CD14-positive monocyte (primary cell): ENCODE measurements around the gene SCCPDH. TPM values are rescaled to one million over a fixed set of nuclear protein-coding genes. Genes with fewer than 3 reads are reported as not detected.

Source experiments
- DNase-seq, 3 donors: peaks; one replicate each; pipeline ENCODE4 v3.0.0-alpha.2; 2011 to 2022
- H2AFZ ChIP-seq: 2 replicates; pipeline ENCODE4 v1.6.0; 2012; ENCODE audit warnings: mild to moderate bottlenecking, low read depth, low read length, inconsistent platforms; ENCODE audit not compliant: insufficient read depth, poor library complexity, severe bottlenecking
- H3K27ac ChIP-seq, 2 donors: 1 replicate in 1 of 2; 2 replicates in 1 of 2; pipeline ENCODE4 v1.5.1; 2012 to 2013; ENCODE audit warnings: low read length in 2 of 2, control low read depth in 1 of 2, inconsistent platforms in 1 of 2, low read depth in 1 of 2, mild to moderate bottlenecking in 1 of 2
- H3K27me3 ChIP-seq, 2 donors: one replicate each; pipeline versions ENCODE4 v1.6.0 to v1.6.1; 2011 to 2013; ENCODE audit warnings: low read length in 2 of 2; ENCODE audit not compliant: control insufficient read depth in 2 of 2, insufficient read depth in 2 of 2
- H3K36me3 ChIP-seq, 2 donors: replicated peaks in 1 of 2; 1 replicate in 1 of 2; 2 replicates in 1 of 2; pipeline versions ENCODE4 v1.5.1 to v1.6.1; 2012 to 2013; ENCODE audit warnings: low read length in 2 of 2, control low read depth in 1 of 2, inconsistent platforms in 1 of 2, mild to moderate bottlenecking in 1 of 2; ENCODE audit not compliant: insufficient read depth in 2 of 2, control insufficient read depth in 1 of 2
- H3K4me1 ChIP-seq, 2 donors: 1 replicate in 1 of 2; 2 replicates in 1 of 2; pipeline versions ENCODE4 v1.5.1 to v1.6.1; 2012 to 2013; ENCODE audit warnings: low read length in 2 of 2, control low read depth in 1 of 2, inconsistent platforms in 1 of 2, mild to moderate bottlenecking in 1 of 2, moderate library complexity in 1 of 2; ENCODE audit not compliant: insufficient read depth in 2 of 2, control insufficient read depth in 1 of 2
- H3K4me2 ChIP-seq: replicated peaks from 2 replicates; pipeline ENCODE3; 2012; ENCODE audit warnings: low read length, moderate library complexity, mild to moderate bottlenecking; ENCODE audit not compliant: poor library complexity, severe bottlenecking; ENCODE audit errors: extremely low read depth
- H3K4me3 ChIP-seq, 3 experiments: fragments of 200-600 bp in 1 of 3; sonication (generic) in 1 of 3; replicated peaks in 1 of 3; 1 replicate in 2 of 3; 2 replicates in 1 of 3; pipeline ENCODE4 v1.5.1; 2011 to 2013; ENCODE audit warnings: low read length in 3 of 3, mild to moderate bottlenecking in 3 of 3, control low read depth in 2 of 3, low read depth in 2 of 3, inconsistent platforms in 1 of 3, moderate library complexity in 1 of 3
- H3K79me2 ChIP-seq: 2 replicates; pipeline ENCODE4 v1.6.0; 2012; ENCODE audit warnings: mild to moderate bottlenecking, control low read depth, inconsistent platforms, low read length, moderate library complexity; ENCODE audit not compliant: insufficient read depth
- H3K9ac ChIP-seq: 2 replicates; pipeline ENCODE4 v1.6.0; 2017; ENCODE audit warnings: low read length, mild to moderate bottlenecking; ENCODE audit not compliant: insufficient read depth, poor library complexity, severe bottlenecking
- H3K9me3 ChIP-seq, 2 donors: replicated peaks in 1 of 2; 1 replicate in 1 of 2; 2 replicates in 1 of 2; pipeline versions ENCODE4 v1.5.1 to v1.6.1; 2012 to 2013; ENCODE audit warnings: low read length in 2 of 2, control low read depth in 1 of 2; ENCODE audit not compliant: control insufficient read depth in 1 of 2, insufficient read depth in 1 of 2
- H4K20me1 ChIP-seq: 2 replicates; pipeline ENCODE4 v1.6.0; 2012; ENCODE audit warnings: mild to moderate bottlenecking, low read length, control low read depth, moderate library complexity; ENCODE audit not compliant: insufficient read depth
- H3K27ac Mint-ChIP-seq, 7 donors: one replicate each; pipeline ENCODE4 v1.8.0; 2020; ENCODE audit warnings: mild to moderate bottlenecking in 7 of 7, mixed read lengths in 7 of 7, moderate library complexity in 6 of 7, inconsistent platforms in 2 of 7
- H3K27me3 Mint-ChIP-seq, 3 donors: one replicate each; pipeline ENCODE4 v1.8.0; 2021 to 2022; ENCODE audit warnings: low read depth in 3 of 3, mild to moderate bottlenecking in 3 of 3, mixed read lengths in 3 of 3, moderate library complexity in 3 of 3, inconsistent platforms in 1 of 3
- H3K36me3 Mint-ChIP-seq, 2 donors: one replicate each; pipeline ENCODE4 v1.8.0; 2020; ENCODE audit warnings: mixed read lengths in 2 of 2, inconsistent platforms in 1 of 2, mild to moderate bottlenecking in 1 of 2
- H3K4me1 Mint-ChIP-seq: one replicate; pipeline ENCODE4 v1.8.0; 2020; ENCODE audit warnings: mild to moderate bottlenecking, mixed read lengths
- H3K4me3 Mint-ChIP-seq, 2 donors: one replicate each; pipeline ENCODE4 v1.8.0; 2020; ENCODE audit warnings: mild to moderate bottlenecking in 2 of 2, mixed read lengths in 2 of 2, moderate library complexity in 1 of 2
- H3K9me3 Mint-ChIP-seq, 7 donors: one replicate each; pipeline ENCODE4 v1.8.0; 2020 to 2022; ENCODE audit warnings: mixed read lengths in 7 of 7, mild to moderate bottlenecking in 6 of 7, moderate library complexity in 6 of 7, inconsistent platforms in 2 of 7
- CTCF ChIP-seq: fragments of 200-600 bp; IDR thresholded peaks from one replicate; pipeline ENCODE4 v1.8.0; 2022; ENCODE audit warnings: antibody characterized with exemption, mild to moderate bottlenecking
- WGBS: methylation state at CpG from one replicate; pipeline ENCODE4 v1.1.5; 2013; ENCODE audit warnings: missing lambda C conversion rate; ENCODE audit not compliant: insufficient coverage; 5-methylcytosine and 5-hydroxymethylcytosine counted together
- intact Hi-C, 2 donors: fragments of 100-400 bp; cut with micrococcal nuclease; formaldehyde crosslinking; loops; one replicate each; pipeline versions ENCODE4 v1.15.0 to v1.15.1; 2023
- polyA plus RNA-seq, 3 donors: library from polyadenylated mRNA; depleted of rRNA in 1 of 3; unstranded in 2 of 3; stranded (reverse) in 1 of 3; fragments of 300-500 nt in 2 of 3; fragments of >200 nt in 1 of 3; fragmentation: Illumina TruSeq in 2 of 3; gene quantifications; 1 replicate in 2 of 3; 2 replicates in 1 of 3; pipeline ENCODE4 v1.2.3, GENCODE V29; 2012 to 2021

SCCPDH gene
- polyA plus RNA-seq, 3 donors = 7.3 to 25.3 (median 22.7) TPM

GRCh38 chr1:246792603-246793002 is 68.4 kb downstream of the SCCPDH start:
- Histone ChIP-seq H3K9me3 (no peaks in the 10 kb centered on the region), H3K27ac (no peak overlapping the region), H3K36me3 (no peaks in the 10 kb centered on the region), H3K4me1 (peaks cover 12 to 17% of the 10 kb centered on the region in 2 donors), H3K4me3 (no peak overlapping the region), H3K9ac (no peak overlapping the region), H2AFZ (no peak overlapping the region), H3K4me2 (no peak overlapping the region), H4K20me1 (no peaks in the 10 kb centered on the region), H3K27me3 (no peaks in the 10 kb centered on the region), H3K79me2 (no peaks in the 10 kb centered on the region)
- Mint-ChIP-seq H3K4me3 (no peak overlapping the region), H3K27ac (no peak overlapping the region), H3K27me3 (peaks cover 3 to 9% (median 6%) of the 10 kb centered on the region in 3 donors), H3K9me3 (peaks cover 0 to 6% (median 2%) of the 10 kb centered on the region in 7 donors), H3K36me3 (no peaks in the 10 kb centered on the region), H3K4me1 (peaks cover 25% of the 10 kb centered on the region)
- DNase-seq = no peak
- no peak for TF ChIP-seq CTCF
- 98% methylated on average over 22 of the region's 25 CpGs for WGBS
- intact Hi-C loops = no loop called here

- no peaks in the 10 kb centered on the region for H3K36me3 ChIP-seq
- H3K9me3 ChIP-seq = no peaks in the 10 kb centered on the region
- H2AFZ ChIP-seq = no peak overlapping the region
- no CpG with 5 or more reads among the region's 6 CpGs for WGBS
- no peaks in the 10 kb centered on the region for H4K20me1 ChIP-seq
- H3K4me3 Mint-ChIP-seq = no peak overlapping the region
- TF ChIP-seq CTCF = no peak
- intact Hi-C loops = no loop called here
- H3K4me1 Mint-ChIP-seq = peaks cover 23% of the 10 kb centered on the region
- H3K27ac ChIP-seq = no peak overlapping the region
- no peaks in the 10 kb centered on the region for H3K27me3 ChIP-seq
- no peaks in the 10 kb centered on the region for H3K79me2 ChIP-seq
- H3K9me3 Mint-ChIP-seq = peaks cover 0 to 6% (median 2%) of the 10 kb centered on the region in 7 donors
- DNase-seq = no peak
- no peak overlapping the region for H3K4me2 ChIP-seq
- peaks cover 5 to 7% (median 6%) of the 10 kb centered on the region in 3 donors for H3K27me3 Mint-ChIP-seq
- no peaks in the 10 kb centered on the region for H3K36me3 Mint-ChIP-seq
- H3K27ac Mint-ChIP-seq = peak overlapping the region in 2 of 7 donors; percentile 18 to 57
- H3K9ac ChIP-seq = no peak overlapping the region
- H3K4me3 ChIP-seq = no peak overlapping the region
- peaks cover 12 to 17% of the 10 kb centered on the region in 2 donors for H3K4me1 ChIP-seq
Measured at GRCh38 chr1:246793356-246793896, 69.2 kb downstream of the SCCPDH start.
